HG03066 (cell line): Measurements from ENCODE around the gene GPAM.
A peak's percentile ranks its signal among the peaks of the same experiment; 100 is the strongest.
"Not testable (repeated sequence)": the region's sequence is repeated elsewhere in the genome, so short reads cannot be mapped to it uniquely, and the experiment has no call there.

Source experiments
- ATAC-seq: cut with Tn5 transposase; IDR thresholded peaks from one replicate; pipeline ENCODE4 v1.9.1; 2021; ENCODE audit warnings: low read depth; ENCODE audit not compliant: unreplicated experiment

Gene GPAM

DNA sequence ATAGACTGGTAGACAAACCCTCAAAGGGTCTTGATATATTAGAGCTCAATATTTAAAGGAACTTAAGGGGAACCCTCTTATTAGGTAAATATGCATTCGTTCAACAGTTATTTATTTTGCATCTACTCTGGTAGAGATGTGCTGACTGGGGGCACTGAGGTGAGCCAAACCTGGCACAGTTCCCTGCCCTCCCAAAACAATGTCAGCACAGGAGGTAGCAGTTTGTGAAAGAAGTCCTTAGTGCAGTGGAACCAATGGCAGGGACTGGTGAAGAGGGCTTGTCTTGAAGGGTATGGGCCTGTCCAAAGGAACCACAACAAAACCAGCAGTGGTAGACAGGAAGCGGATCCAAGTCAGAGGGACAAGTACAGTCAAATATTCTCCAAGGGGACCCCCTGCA lies 32.6 kb upstream of the GPAM start:
- ATAC-seq = no peak

GRCh38 chr10:112215342-112215774 lies 31.8 kb upstream of the GPAM start:
- no peak for ATAC-seq

DNA sequence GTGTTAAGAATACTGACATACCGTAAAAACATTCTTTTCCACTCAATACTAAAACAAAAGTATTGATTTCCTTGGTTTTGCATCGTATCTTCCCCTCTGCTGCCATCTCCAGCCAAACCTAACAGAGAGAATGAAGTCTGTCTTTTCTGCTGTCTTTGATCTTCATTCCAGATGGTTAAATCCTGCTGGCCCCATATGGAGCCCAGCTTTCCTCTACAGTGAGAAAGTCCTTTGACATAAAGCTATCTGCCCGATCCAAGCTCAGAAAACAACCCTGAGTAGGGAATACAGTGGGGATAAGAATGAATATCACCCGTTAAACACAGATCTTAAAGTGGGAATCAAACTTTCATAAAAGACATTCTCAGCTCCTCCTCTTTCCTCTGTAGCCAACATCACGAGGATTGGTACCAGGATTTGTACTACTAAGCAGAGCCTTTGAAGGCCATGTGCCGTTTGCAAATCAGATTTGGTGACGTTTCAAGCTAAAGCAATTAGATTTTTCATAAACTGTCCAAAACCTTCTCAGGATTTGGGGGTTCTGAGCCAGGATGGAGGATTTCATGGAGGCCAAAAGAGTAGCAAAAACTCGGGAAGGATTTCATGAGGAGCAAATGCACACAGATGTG lies 30.8 kb upstream of the GPAM start:
- ATAC-seq = no peak

GRCh38 chr10:112213836-112214235 lies 30.3 kb upstream of the GPAM start:
- no peak for ATAC-seq

DNA sequence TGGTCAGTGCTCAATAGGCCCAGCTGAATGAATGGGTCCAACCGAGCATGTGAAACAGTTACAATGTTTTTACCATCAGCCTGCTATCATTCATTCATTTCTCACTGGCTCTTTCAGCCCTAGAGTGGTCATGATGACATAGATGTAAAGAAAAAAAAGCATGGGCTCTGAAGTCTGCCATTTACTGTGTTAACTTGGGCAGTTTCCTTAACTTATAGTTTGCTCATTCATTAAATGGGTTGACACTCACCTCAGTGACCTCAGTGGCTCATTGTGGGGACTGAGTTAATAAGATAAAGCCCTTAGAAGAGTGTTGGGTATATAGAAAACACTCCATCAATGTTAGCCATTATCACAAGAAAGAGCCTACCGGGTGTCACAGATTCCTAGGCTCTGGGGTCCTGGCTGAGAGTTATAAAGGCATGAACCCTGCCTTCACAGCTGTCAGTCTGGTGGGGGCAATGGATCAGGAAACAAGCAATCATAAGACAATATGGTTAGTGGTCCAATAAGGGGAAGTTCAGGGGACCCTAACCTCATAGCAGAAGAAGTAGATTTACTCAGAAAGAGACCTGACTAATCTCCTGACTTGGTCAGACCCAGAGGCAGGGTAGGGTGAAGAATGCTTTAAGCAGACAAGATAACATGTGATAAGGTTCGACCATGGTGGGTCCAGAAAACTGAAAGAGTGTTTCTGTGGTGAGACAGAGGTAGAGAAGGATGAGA lies 29.7 kb upstream of the GPAM start:
- no peak for ATAC-seq

DNA sequence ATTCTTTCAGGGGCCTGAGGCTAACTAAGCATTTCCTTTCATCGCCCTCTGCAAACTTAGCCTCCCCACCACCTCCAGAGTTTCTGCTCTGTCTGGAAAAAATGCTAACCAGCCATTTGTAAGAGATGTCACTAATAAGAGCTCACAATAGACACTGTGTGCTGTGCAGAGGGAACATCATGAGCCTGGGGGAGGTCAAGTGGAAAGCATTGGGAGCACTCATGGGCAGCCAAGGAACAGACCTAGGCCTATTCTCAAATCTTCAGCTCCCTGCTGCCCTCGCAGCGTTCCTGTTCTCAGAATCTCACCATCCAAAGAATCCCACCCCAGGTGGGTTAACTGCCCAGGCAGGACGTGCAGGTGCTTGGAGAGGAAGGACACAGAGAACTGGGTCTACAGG lies 27.1 kb upstream of the GPAM start:
- ATAC-seq = no peak

- no peak for ATAC-seq
Observed at GRCh38 chr10:112209684-112210131, 26.1 kb upstream of the GPAM start.

GRCh38 chr10:112208997-112209396 lies 25.4 kb upstream of the GPAM start:
- no peak for ATAC-seq

DNA sequence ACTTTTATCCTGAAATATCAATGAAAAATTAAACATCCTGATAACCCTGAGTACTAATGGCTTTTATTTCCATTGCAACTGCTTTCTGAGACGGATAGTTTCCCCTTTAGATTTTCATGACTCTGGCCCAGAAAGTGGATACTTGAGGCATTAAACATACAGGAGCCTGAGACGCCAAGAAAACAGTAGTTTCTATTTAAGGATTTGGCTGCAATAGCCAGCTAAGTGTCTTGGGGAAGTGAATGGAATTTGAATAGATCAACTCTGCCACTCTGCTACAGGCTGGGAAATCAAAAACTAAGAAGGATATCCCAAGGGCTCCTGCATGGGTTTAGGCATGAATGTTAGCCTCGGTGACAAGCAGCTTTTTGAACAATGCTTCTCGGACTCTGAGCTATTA lies 24.7 kb upstream of the GPAM start:
- no peak for ATAC-seq

GRCh38 chr10:112203328-112204076 lies 19.9 kb upstream of the GPAM start:
- ATAC-seq = peak; percentile 72

DNA sequence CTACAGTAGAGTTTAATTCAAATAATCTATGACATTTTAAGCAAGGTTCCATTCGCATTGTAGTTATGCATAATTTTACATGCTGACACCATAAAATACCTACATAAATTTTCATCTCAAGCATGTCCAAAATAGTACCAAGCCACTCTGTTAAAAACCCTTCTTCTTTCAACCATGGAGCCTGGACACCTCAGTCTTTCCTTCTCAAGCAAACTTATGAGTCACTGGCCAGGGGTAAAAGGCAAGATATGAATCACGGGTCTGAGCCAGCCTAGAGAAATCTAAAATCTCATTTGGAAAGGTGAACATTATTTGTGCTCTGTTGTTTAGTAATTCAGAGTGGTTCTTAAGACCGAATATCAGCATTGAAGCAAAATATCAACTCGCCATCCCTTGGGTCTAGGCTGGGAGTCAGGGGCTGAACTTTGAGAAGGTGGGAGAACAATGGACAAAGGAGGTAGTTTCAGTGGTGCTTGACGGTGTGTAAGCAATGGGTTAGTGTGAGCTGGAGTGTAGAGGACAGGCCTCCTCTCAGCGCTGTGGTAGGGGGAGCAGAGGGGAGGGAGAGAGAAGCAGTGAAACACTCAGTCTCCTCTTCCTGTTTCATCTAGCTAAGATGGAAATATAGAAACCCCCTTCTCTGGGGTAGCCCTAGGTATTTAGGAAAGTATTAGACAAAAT lies 19.1 kb upstream of the GPAM start:
- ATAC-seq = peak; percentile 74

DNA sequence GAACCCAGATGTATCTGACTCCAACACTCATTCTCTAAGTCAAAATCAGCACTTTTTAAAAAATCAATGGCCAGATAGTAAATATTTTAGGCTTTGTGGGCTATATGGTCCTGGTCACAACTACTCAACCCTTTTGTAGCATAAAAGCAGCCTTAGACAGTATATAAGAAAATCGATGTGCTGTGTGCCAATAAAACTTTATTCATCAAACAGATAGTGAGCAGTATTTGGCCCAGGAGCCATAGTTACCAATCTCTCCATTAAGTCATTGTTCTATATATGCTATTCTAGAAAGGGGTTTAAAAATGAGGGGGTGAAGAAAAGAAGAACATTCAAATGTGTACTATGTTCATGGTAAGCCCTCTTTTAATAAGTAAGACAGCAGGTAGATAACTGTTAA lies 18.5 kb upstream of the GPAM start:
- ATAC-seq = no peak

GRCh38 chr10:112201334-112201733 lies 17.8 kb upstream of the GPAM start:
- ATAC-seq = no peak

GRCh38 chr10:112200259-112200658 lies 16.7 kb upstream of the GPAM start:
- not testable (repeated sequence) for ATAC-seq

DNA sequence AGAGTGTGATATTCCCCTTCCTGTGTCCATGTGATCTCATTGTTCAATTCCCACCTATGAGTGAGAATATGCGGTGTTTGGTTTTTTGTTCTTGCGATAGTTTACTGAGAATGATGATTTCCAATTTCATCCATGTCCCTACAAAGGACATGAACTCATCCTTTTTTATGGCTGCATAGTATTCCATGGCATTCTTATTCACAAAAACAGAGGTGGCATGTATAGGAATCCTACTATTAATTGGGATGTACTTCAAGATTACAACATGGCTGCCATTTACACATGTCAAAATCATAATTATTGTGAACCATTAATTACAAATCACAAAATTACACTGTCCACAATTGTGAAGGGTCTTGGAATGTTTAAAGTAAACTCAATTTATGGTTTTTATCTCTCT lies 14.1 kb upstream of the GPAM start:
- not testable (repeated sequence) for ATAC-seq

DNA sequence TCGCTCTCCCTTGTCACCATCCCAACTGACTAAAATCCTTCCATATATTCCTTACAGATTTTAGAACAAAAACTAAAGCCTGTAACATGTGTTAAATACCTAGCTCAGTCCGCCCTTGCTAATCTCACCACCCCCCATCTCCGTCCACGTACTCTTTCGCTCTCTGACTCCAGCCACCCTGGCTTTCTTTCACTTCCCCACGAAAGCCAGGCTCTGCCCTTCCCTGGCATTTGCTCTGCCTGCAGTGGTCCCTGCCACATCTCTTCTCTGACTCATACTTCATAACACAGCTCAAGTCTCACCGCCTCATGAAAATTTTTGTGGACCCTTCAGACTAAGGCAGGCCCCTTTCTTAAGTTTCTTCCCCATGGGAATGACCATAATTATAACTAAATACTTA lies 11.7 kb upstream of the GPAM start:
- no peak for ATAC-seq

- no peak for ATAC-seq
Observed at GRCh38 chr10:112191791-112192190, 8.2 kb upstream of the GPAM start.

DNA sequence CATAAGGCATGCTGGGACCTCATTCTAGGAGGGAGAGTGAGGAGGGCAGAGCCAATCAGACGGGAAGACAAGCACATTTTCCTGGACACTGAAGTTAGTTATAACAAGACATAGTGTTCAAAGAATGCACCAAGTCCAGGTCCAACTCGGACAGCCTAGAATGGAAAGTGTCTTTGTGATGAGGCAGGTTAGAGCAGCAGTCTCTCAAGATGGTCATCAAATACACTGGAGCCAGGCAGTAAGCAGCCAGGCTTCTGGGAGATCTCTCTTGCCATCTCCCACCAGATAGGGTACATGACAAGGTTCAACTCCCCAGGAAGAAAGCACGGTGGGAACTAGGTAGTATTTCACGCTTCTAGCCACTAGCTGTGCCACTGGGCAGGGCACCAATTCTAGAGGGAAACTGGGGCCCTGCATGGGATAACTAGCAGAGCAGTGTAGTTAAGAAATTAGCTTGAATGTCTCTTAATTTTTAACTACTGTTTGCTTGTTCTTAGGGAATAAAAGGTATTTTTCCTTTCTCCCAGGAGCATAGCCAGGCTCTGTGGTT lies 7.6 kb upstream of the GPAM start:
- ATAC-seq = no peak

DNA sequence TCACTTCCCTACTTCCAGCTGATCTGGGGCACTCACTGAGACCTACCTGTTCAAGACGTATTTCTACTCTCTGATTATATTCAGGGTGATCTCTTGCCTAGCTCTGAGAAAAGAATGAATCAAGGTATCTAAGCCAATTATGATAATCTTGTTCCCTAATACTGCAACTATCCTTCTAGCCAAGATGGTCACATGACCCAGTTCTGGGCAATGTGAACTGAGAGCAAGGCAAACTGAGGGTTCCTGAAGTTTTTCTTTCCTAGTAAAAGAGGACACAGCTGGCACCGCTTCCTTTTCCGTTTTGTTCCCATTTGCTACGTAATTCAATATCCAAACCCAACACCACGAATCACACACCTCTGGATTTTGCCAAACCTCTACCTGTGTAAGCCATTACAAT lies 5.9 kb upstream of the GPAM start:
- ATAC-seq = no peak

DNA sequence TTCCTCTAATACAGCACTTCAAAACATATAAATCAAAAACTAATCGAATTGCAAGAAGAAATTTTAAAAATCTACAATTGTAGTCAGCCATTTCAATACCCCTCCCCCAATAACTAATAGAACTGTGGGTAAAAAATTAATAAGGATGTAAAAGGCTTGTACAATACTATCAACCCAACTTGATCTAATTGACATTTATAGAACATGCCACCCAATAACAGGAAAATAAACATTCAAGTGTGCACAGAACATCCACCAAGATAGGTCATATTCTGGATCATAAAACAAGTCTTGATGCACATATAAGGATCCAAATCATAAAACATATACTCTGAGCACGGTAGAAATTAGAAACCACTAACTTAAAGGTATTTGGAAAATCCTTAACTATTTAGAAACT lies 4.0 kb upstream of the GPAM start:
- ATAC-seq = no peak

- ATAC-seq = no peak
Observed at GRCh38 chr10:112185959-112186358, 2.4 kb upstream of the GPAM start.
